ENCODE measurements around the gene EHBP1L1.
"Not testable (repeated sequence)": the region's sequence is repeated elsewhere in the genome, so short reads cannot be mapped to it uniquely, and the experiment has no call there.

The EHBP1L1 gene

GRCh38 chr11:65560555-65561418, 15.1 kb upstream of the EHBP1L1 start:
- no peak for DNase-seq (ENCODE audit: low spot score)

GRCh38 chr11:65562020-65562419, 13.8 kb upstream of the EHBP1L1 start:
- no peak for DNase-seq (ENCODE audit: low spot score)

- no peak for DNase-seq (ENCODE audit: low spot score)
Observed at GRCh38 chr11:65562788-65563187, 13.1 kb upstream of the EHBP1L1 start.

GRCh38 chr11:65563601-65564000, 12.3 kb upstream of the EHBP1L1 start:
- DNase-seq (ENCODE audit: low spot score), result no peak

- DNase-seq (ENCODE audit: low spot score), result not testable (repeated sequence)
Observed at GRCh38 chr11:65564879-65565559, 10.8 kb upstream of the EHBP1L1 start.

- DNase-seq (ENCODE audit: low spot score), result no peak
Observed at GRCh38 chr11:65565624-65566453, 10.0 kb upstream of the EHBP1L1 start.

GRCh38 chr11:65569164-65569972, 6.5 kb upstream of the EHBP1L1 start:
- DNase-seq (ENCODE audit: low spot score), result no peak

GRCh38 chr11:65569973-65570918, 5.6 kb upstream of the EHBP1L1 start, which contains the start of gene ZNRD2:
ZNRD2 (plus strand) TSS chr11:65570477; CDS start chr11:65570492, 15 bp downstream.
- DNase-seq (ENCODE audit: low spot score), result peak; percentile 98

GRCh38 chr11:65571420-65571819, 4.4 kb upstream of the EHBP1L1 start:
- no peak for DNase-seq (ENCODE audit: low spot score)

GRCh38 chr11:65571940-65572339, 3.9 kb upstream of the EHBP1L1 start:
- peak; percentile 75 for DNase-seq (ENCODE audit: low spot score)

- DNase-seq (ENCODE audit: low spot score), result peak; percentile 89
Observed at GRCh38 chr11:65572356-65573051, 3.3 kb upstream of the EHBP1L1 start, which contains the start of gene FAM89B. FAM89B (plus strand) TSS chr11:65572538; CDS start chr11:65572670, 132 bp downstream.

GRCh38 chr11:65573391-65574079, 2.3 kb upstream of the EHBP1L1 start:
- DNase-seq (ENCODE audit: low spot score), result no peak

GRCh38 chr11:65574109-65574810, 1.6 kb upstream of the EHBP1L1 start:
- peak; percentile 99 for DNase-seq (ENCODE audit: low spot score)

GRCh38 chr11:65574811-65575567, 864 bp upstream of the EHBP1L1 start:
- peak; percentile 69 for DNase-seq (ENCODE audit: low spot score)

GRCh38 chr11:65576232-65576866, 496 bp downstream of the EHBP1L1 start:
- DNase-seq (ENCODE audit: low spot score), result no peak

GRCh38 chr11:65576867-65577755, 1.3 kb downstream of the EHBP1L1 start:
- DNase-seq (ENCODE audit: low spot score), result no peak
